ENCODE measurements around the gene PLEKHA1. TPM values are rescaled to one million over a fixed set of nuclear protein-coding genes. Genes with fewer than 3 reads are reported as not detected.

Gene PLEKHA1
- total and polyA plus RNA-seq, 2 of the 4 experiments (the other 2 are of a cell fraction): 7.2 to 9.5 TPM

- H3K9me1 ChIP-seq (ENCODE audit: insufficient read depth, low read length): no peaks in the 10 kb centered on the region
- dilution Hi-C loops (cut with HindIII; ENCODE audit: low sequenced_read_pairs, unreplicated experiment): no loop called here
- no CpG with 5 or more reads among the region's 4 CpGs for WGBS, 2 experiments (ENCODE audit: extremely low coverage in 2 of 2, insufficient read length in 1 of 2)
Measured at GRCh38 chr10:122357685-122358084, 16.8 kb upstream of the PLEKHA1 start.

More at GRCh38 chr10:122357685-122358084, 16.8 kb upstream of the PLEKHA1 start:
- BruUV-seq (replicated peaks): no TSS peak
- no peak overlapping the region for H2AFZ ChIP-seq (replicated peaks; ENCODE audit: low read length, poor library complexity)
- in situ Hi-C loops (cut with MboI; ENCODE audit: low sequenced_read_pairs): no loop called here
- H2BK5ac ChIP-seq (ENCODE audit: low read depth, low read length, poor library complexity, severe bottlenecking): no peak overlapping the region
- no peak overlapping the region for H3K14ac ChIP-seq (replicated peaks; ENCODE audit: low read depth, low read length)
- no peaks in the 10 kb centered on the region for H4K20me1 ChIP-seq (ENCODE audit: insufficient read depth, low read length)
- H3K4me2 ChIP-seq (ENCODE audit: low read depth, low read length): no peak overlapping the region
- POLR2A ChIA-PET (ENCODE audit: unreplicated experiment): no interaction called here
- peaks cover 12% of the 10 kb centered on the region for H3K27me3 ChIP-seq (ENCODE audit: control insufficient read depth, insufficient read depth, low read length)
- no peak for TF ChIP-seq MXI1 (IDR thresholded peaks at IDR 0.05; ENCODE audit: borderline replicate concordance, low read depth, low read length)
- no peak for TF ChIP-seq RFX5 (IDR thresholded peaks at IDR 0.05; ENCODE audit: low read depth, low read length)
- no peak for TF ChIP-seq NFE2L2 (IDR thresholded peaks at IDR 0.05; ENCODE audit: low read depth, low read length)
- TF ChIP-seq FOS (IDR thresholded peaks at IDR 0.05; ENCODE audit: low read depth, low read length): no peak
- TF ChIP-seq CEBPB (IDR thresholded peaks at IDR 0.05; ENCODE audit: low read depth, low read length): no peak
- TF ChIP-seq MAFK (IDR thresholded peaks at IDR 0.05; ENCODE audit: low read depth, low read length): no peak
- no peak for TF ChIP-seq USF2 (IDR thresholded peaks at IDR 0.05; ENCODE audit: low read depth, low read length)
- TF ChIP-seq RCOR1 (IDR thresholded peaks at IDR 0.05; ENCODE audit: insufficient replicate concordance, low read length): no peak
- no peak overlapping the region for H4K8ac ChIP-seq (ENCODE audit: low read depth in 2 of 2, low read length in 2 of 2)
- H3K9ac ChIP-seq (ENCODE audit: low read depth, low read length): no peak overlapping the region
- no peak overlapping the region for H3K18ac ChIP-seq (ENCODE audit: low read depth, low read length)
- H2AK5ac ChIP-seq (ENCODE audit: low read depth, low read length): no peak overlapping the region
- no peak overlapping the region for H2AK9ac ChIP-seq (replicated peaks; ENCODE audit: low read depth, low read length, poor library complexity)
- no peaks in the 10 kb centered on the region for H3K9me3 ChIP-seq (ENCODE audit: control insufficient read depth, insufficient read depth, low read length)
- H2BK15ac ChIP-seq (ENCODE audit: low read depth, low read length): no peak overlapping the region
- no peaks in the 10 kb centered on the region for H3K36me3 ChIP-seq (ENCODE audit: control insufficient read depth, insufficient read depth, low read length)
- no peak overlapping the region for H3K56ac ChIP-seq (ENCODE audit: extremely low read depth, insufficient read depth, low read length)
- H3K27ac ChIP-seq (ENCODE audit: insufficient read depth, low read length): no peak overlapping the region
- CTCF ChIA-PET: no interaction called here
- no peak overlapping the region for H2BK120ac ChIP-seq (ENCODE audit: low read depth, low read length)
- H3K79me1 ChIP-seq (ENCODE audit: low read depth in 1 of 2, low read length in 2 of 2): no peaks in the 10 kb centered on the region
- H4K91ac ChIP-seq (ENCODE audit: insufficient read depth, low read depth, low read length): no peak overlapping the region
- H4K5ac ChIP-seq (ENCODE audit: low read depth, low read length): no peak overlapping the region
- intact Hi-C loops (cut with micrococcal nuclease): no loop called here
- H3K4me3 ChIP-seq (ENCODE audit: insufficient read depth, low read depth, low read length): no peak overlapping the region
- no peak for ATAC-seq (ENCODE audit: low read depth)
- no peak for DNase-seq
- H3K4ac ChIP-seq (ENCODE audit: low read depth, low read length): no peak overlapping the region
- no peak overlapping the region for H3K23ac ChIP-seq (ENCODE audit: low read depth, low read length)
- no peak overlapping the region for H2BK20ac ChIP-seq (ENCODE audit: low read depth, low read length)
- no peaks in the 10 kb centered on the region for H3K4me1 ChIP-seq (ENCODE audit: control insufficient read depth, insufficient read depth, low read length)
